ENCODE data around the gene PLOD1.
"Not testable (repeated sequence)": the region's sequence is repeated elsewhere in the genome, so short reads cannot be mapped to it uniquely, and the experiment has no call there.

The PLOD1 gene

GRCh38 chr1:11934302-11935056, at the start of gene PLOD1:
TSS of gene PLOD1 (plus strand) at chr1:11934717. CDS start at chr1:11934780, 63 bp downstream.
- Mint-ChIP-seq H3K4me3 (peak within 1 kb of the TSS; percentile 82), H3K36me3 (no peaks in the 10 kb centered on the region), H3K9me3 (no peaks in the 10 kb centered on the region), H3K4me1 (no peaks in the 10 kb centered on the region), H3K27ac (no peak within 1 kb of the TSS), H3K27me3 (no peaks in the 10 kb centered on the region)
- DNase-seq (ENCODE audit: low spot score in 2 of 2) (peak; percentile 52 to 62), ATAC-seq (ENCODE audit: low read depth) (peak; percentile 99)

GRCh38 chr1:11885916-11886315, 48.6 kb upstream of the PLOD1 start:
- no peak for ATAC-seq (ENCODE audit: low read depth)
- Mint-ChIP-seq H3K4me1 (peaks cover 2% of the 10 kb centered on the region), H3K27me3 (peaks cover 13% of the 10 kb centered on the region), H3K27ac (no peak overlapping the region), H3K4me3 (no peak overlapping the region), H3K36me3 (no peaks in the 10 kb centered on the region), H3K9me3 (no peaks in the 10 kb centered on the region)
- no peak for DNase-seq (ENCODE audit: low spot score in 2 of 2)

- Mint-ChIP-seq H3K4me1 (peaks cover 2% of the 10 kb centered on the region), H3K27me3 (peaks cover 6% of the 10 kb centered on the region), H3K36me3 (no peaks in the 10 kb centered on the region), H3K9me3 (no peaks in the 10 kb centered on the region), H3K27ac (no peak overlapping the region), H3K4me3 (no peak overlapping the region)
- DNase-seq (ENCODE audit: low spot score in 2 of 2): no peak
- ATAC-seq (ENCODE audit: low read depth): no peak
Observed at GRCh38 chr1:11886986-11887665, 47.4 kb upstream of the PLOD1 start.

- no peak for ATAC-seq (ENCODE audit: low read depth)
- Mint-ChIP-seq H3K4me3 (no peak overlapping the region), H3K27me3 (peaks cover 6% of the 10 kb centered on the region), H3K36me3 (no peaks in the 10 kb centered on the region), H3K9me3 (no peaks in the 10 kb centered on the region), H3K27ac (no peak overlapping the region), H3K4me1 (peaks cover 2% of the 10 kb centered on the region)
- no peak for DNase-seq (ENCODE audit: low spot score in 2 of 2)
Observed at GRCh38 chr1:11887666-11888007, 46.9 kb upstream of the PLOD1 start.

GRCh38 chr1:11888206-11888876, 46.2 kb upstream of the PLOD1 start:
- DNase-seq (ENCODE audit: low spot score in 2 of 2): no peak
- H3K36me3 Mint-ChIP-seq: no peaks in the 10 kb centered on the region
- H3K9me3 Mint-ChIP-seq: no peaks in the 10 kb centered on the region
- peaks cover 3% of the 10 kb centered on the region for H3K27me3 Mint-ChIP-seq
- H3K4me1 Mint-ChIP-seq: no peaks in the 10 kb centered on the region
- no peak for ATAC-seq (ENCODE audit: low read depth)
- H3K4me3 Mint-ChIP-seq: no peak overlapping the region
- no peak overlapping the region for H3K27ac Mint-ChIP-seq

- H3K4me3 Mint-ChIP-seq: no peak overlapping the region
- H3K4me1 Mint-ChIP-seq: no peaks in the 10 kb centered on the region
- DNase-seq (ENCODE audit: low spot score in 2 of 2) (no peak), ATAC-seq (ENCODE audit: low read depth) (no peak)
- no peaks in the 10 kb centered on the region for H3K9me3 Mint-ChIP-seq
- H3K27me3 Mint-ChIP-seq: peaks cover 4% of the 10 kb centered on the region
- H3K36me3 Mint-ChIP-seq: no peaks in the 10 kb centered on the region
- no peak overlapping the region for H3K27ac Mint-ChIP-seq
Observed at GRCh38 chr1:11888877-11889208, 45.7 kb upstream of the PLOD1 start.

- Mint-ChIP-seq H3K36me3 (no peaks in the 10 kb centered on the region), H3K4me3 (no peak overlapping the region), H3K4me1 (no peaks in the 10 kb centered on the region), H3K27ac (no peak overlapping the region), H3K27me3 (peaks cover 9% of the 10 kb centered on the region), H3K9me3 (no peaks in the 10 kb centered on the region)
- ATAC-seq (ENCODE audit: low read depth): no peak
- no peak for DNase-seq (ENCODE audit: low spot score in 2 of 2)
Observed at GRCh38 chr1:11891433-11892186, 42.9 kb upstream of the PLOD1 start.

- Mint-ChIP-seq H3K27me3 (peaks cover 9% of the 10 kb centered on the region), H3K36me3 (no peaks in the 10 kb centered on the region), H3K27ac (no peak overlapping the region), H3K4me3 (no peak overlapping the region), H3K4me1 (no peaks in the 10 kb centered on the region), H3K9me3 (no peaks in the 10 kb centered on the region)
- DNase-seq (ENCODE audit: low spot score in 2 of 2): peak; percentile 68 to 76
- peak; percentile 95 for ATAC-seq (ENCODE audit: low read depth)
Observed at GRCh38 chr1:11893907-11894251, 40.6 kb upstream of the PLOD1 start.

- ATAC-seq (ENCODE audit: low read depth); H3K4me3 Mint-ChIP-seq; H3K4me1 Mint-ChIP-seq; DNase-seq (ENCODE audit: low spot score in 2 of 2); H3K9me3 Mint-ChIP-seq; H3K27ac Mint-ChIP-seq; H3K36me3 Mint-ChIP-seq: not testable (repeated sequence)
- peaks cover 13% of the 10 kb centered on the region for H3K27me3 Mint-ChIP-seq
Observed at GRCh38 chr1:11894501-11894900, 40.0 kb upstream of the PLOD1 start.

- peaks cover 17% of the 10 kb centered on the region for H3K27me3 Mint-ChIP-seq
Observed at GRCh38 chr1:11898086-11898785, 36.3 kb upstream of the PLOD1 start.

GRCh38 chr1:11898831-11899467, 35.6 kb upstream of the PLOD1 start:
- no peaks in the 10 kb centered on the region for H3K9me3 Mint-ChIP-seq
- peaks cover 15% of the 10 kb centered on the region for H3K27me3 Mint-ChIP-seq
- no peak overlapping the region for H3K27ac Mint-ChIP-seq
- H3K36me3 Mint-ChIP-seq: no peaks in the 10 kb centered on the region
- H3K4me3 Mint-ChIP-seq: no peak overlapping the region
- no peak for DNase-seq (ENCODE audit: low spot score in 2 of 2)
- ATAC-seq (ENCODE audit: low read depth): no peak
- no peaks in the 10 kb centered on the region for H3K4me1 Mint-ChIP-seq

More at GRCh38 chr1:11898086-11898785, 36.3 kb upstream of the PLOD1 start:
- Mint-ChIP-seq H3K9me3 (no peaks in the 10 kb centered on the region), H3K4me3 (no peak overlapping the region), H3K27ac (no peak overlapping the region), H3K4me1 (no peaks in the 10 kb centered on the region), H3K36me3 (no peaks in the 10 kb centered on the region)
- ATAC-seq (ENCODE audit: low read depth) (no peak), DNase-seq (ENCODE audit: low spot score in 2 of 2) (no peak)

- not testable (repeated sequence) for H3K9me3 Mint-ChIP-seq; H3K27ac Mint-ChIP-seq; DNase-seq (ENCODE audit: low spot score in 2 of 2); H3K4me1 Mint-ChIP-seq; H3K4me3 Mint-ChIP-seq; H3K36me3 Mint-ChIP-seq; ATAC-seq (ENCODE audit: low read depth)
- peaks cover 10% of the 10 kb centered on the region for H3K27me3 Mint-ChIP-seq
Observed at GRCh38 chr1:11901446-11901845, 33.1 kb upstream of the PLOD1 start.

- no peak for DNase-seq (ENCODE audit: low spot score in 2 of 2)
- H3K9me3 Mint-ChIP-seq: no peaks in the 10 kb centered on the region
- peaks cover 14% of the 10 kb centered on the region for H3K4me1 Mint-ChIP-seq
- no peak for ATAC-seq (ENCODE audit: low read depth)
- no peak overlapping the region for H3K27ac Mint-ChIP-seq
- peaks cover 8% of the 10 kb centered on the region for H3K27me3 Mint-ChIP-seq
- no peak overlapping the region for H3K4me3 Mint-ChIP-seq
- H3K36me3 Mint-ChIP-seq: no peaks in the 10 kb centered on the region
Observed at GRCh38 chr1:11903210-11903609, 31.3 kb upstream of the PLOD1 start.
